ENCODE data around the gene CXCL11. TPM values are rescaled to one million over a fixed set of nuclear protein-coding genes. Genes with fewer than 3 reads are reported as not detected.

CXCL11 gene
- total and polyA plus RNA-seq, 10 of the 15 experiments (the other 5 are each of a cell fraction or from before 2014, with no cell fraction given): 0.04 TPM; not detected in 9

- TF ChIP-seq, protein P1, sequence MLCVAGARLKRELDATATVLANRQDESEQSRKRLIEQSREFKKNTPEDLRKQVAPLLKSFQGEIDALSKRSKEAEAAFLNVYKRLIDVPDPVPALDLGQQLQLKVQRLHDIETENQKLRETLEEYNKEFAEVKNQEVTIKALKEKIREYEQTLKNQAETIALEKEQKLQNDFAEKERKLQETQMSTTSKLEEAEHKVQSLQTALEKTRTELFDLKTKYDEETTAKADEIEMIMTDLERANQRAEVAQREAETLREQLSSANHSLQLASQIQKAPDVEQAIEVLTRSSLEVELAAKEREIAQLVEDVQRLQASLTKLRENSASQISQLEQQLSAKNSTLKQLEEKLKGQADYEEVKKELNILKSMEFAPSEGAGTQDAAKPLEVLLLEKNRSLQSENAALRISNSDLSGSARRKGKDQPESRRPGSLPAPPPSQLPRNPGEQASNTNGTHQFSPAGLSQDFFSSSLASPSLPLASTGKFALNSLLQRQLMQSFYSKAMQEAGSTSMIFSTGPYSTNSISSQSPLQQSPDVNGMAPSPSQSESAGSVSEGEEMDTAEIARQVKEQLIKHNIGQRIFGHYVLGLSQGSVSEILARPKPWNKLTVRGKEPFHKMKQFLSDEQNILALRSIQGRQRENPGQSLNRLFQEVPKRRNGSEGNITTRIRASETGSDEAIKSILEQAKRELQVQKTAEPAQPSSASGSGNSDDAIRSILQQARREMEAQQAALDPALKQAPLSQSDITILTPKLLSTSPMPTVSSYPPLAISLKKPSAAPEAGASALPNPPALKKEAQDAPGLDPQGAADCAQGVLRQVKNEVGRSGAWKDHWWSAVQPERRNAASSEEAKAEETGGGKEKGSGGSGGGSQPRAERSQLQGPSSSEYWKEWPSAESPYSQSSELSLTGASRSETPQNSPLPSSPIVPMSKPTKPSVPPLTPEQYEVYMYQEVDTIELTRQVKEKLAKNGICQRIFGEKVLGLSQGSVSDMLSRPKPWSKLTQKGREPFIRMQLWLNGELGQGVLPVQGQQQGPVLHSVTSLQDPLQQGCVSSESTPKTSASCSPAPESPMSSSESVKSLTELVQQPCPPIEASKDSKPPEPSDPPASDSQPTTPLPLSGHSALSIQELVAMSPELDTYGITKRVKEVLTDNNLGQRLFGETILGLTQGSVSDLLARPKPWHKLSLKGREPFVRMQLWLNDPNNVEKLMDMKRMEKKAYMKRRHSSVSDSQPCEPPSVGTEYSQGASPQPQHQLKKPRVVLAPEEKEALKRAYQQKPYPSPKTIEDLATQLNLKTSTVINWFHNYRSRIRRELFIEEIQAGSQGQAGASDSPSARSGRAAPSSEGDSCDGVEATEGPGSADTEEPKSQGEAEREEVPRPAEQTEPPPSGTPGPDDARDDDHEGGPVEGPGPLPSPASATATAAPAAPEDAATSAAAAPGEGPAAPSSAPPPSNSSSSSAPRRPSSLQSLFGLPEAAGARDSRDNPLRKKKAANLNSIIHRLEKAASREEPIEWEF (IDR thresholded peaks at IDR 0.05; ENCODE audit: insufficient replicate concordance, low read depth, low read length): no peak
- TF ChIP-seq ZZZ3 (IDR thresholded peaks at IDR 0.05; ENCODE audit: control insufficient read depth, insufficient read length, low read depth) (no peak), MLLT1 (IDR thresholded peaks at IDR 0.05) (no peak), TCF3 (IDR thresholded peaks at IDR 0.05; ENCODE audit: borderline replicate concordance, insufficient read depth, low read depth, low read length) (0 out of 2 replicates have a peak, but pooled peaks have one; percentile 5), ATF3 (IDR thresholded peaks at IDR 0.05; ENCODE audit: borderline replicate concordance, extremely low read depth, low read depth, low read length) (no peak), HDAC6 (IDR thresholded peaks at IDR 0.05; ENCODE audit: unreplicated experiment) (no peak), SMARCA5 (IDR thresholded peaks at IDR 0.05) (no peak), MTA2 (IDR thresholded peaks at IDR 0.05; ENCODE audit: low read depth) (peak; percentile 89), RBBP5 (conservative IDR thresholded peaks at IDR 0.05) (no peak), POU2F2 (IDR thresholded peaks at IDR 0.05; ENCODE audit: borderline replicate concordance, low read depth, low read length) (no peak), ASH2L (IDR thresholded peaks at IDR 0.05; ENCODE audit: borderline replicate concordance, low read depth) (no peak), KAT2A (conservative IDR thresholded peaks at IDR 0.05; ENCODE audit: control insufficient read depth, low read depth, low read length) (no peak), HCFC1 (IDR thresholded peaks at IDR 0.05; ENCODE audit: low read length) (no peak), ZNF207 (IDR thresholded peaks at IDR 0.05; ENCODE audit: borderline replicate concordance) (no peak), SPI1 (IDR thresholded peaks at IDR 0.05; ENCODE audit: borderline replicate concordance, insufficient read depth, low read depth, low read length) (0 out of 2 replicates have a peak, but pooled peaks have one; percentile 34), KDM1A (IDR thresholded peaks at IDR 0.05; ENCODE audit: borderline replicate concordance) (no peak), FOXM1 (IDR thresholded peaks at IDR 0.05; ENCODE audit: low read depth, low read length) (no peak), CEBPB (IDR thresholded peaks at IDR 0.05; ENCODE audit: borderline replicate concordance in 1 of 2, low read depth in 2 of 2, low read length in 2 of 2) (no peak)
- TF ChIP-seq, protein P2, sequence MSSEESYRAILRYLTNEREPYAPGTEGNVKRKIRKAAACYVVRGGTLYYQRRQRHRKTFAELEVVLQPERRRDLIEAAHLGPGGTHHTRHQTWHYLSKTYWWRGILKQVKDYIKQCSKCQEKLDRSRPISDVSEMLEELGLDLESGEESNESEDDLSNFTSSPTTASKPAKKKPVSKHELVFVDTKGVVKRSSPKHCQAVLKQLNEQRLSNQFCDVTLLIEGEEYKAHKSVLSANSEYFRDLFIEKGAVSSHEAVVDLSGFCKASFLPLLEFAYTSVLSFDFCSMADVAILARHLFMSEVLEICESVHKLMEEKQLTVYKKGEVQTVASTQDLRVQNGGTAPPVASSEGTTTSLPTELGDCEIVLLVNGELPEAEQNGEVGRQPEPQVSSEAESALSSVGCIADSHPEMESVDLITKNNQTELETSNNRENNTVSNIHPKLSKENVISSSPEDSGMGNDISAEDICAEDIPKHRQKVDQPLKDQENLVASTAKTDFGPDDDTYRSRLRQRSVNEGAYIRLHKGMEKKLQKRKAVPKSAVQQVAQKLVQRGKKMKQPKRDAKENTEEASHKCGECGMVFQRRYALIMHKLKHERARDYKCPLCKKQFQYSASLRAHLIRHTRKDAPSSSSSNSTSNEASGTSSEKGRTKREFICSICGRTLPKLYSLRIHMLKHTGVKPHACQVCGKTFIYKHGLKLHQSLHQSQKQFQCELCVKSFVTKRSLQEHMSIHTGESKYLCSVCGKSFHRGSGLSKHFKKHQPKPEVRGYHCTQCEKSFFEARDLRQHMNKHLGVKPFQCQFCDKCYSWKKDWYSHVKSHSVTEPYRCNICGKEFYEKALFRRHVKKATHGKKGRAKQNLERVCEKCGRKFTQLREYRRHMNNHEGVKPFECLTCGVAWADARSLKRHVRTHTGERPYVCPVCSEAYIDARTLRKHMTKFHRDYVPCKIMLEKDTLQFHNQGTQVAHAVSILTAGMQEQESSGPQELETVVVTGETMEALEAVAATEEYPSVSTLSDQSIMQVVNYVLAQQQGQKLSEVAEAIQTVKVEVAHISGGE (CRISPR knock-in tag; IDR thresholded peaks at IDR 0.05): no peak
Measured at GRCh38 chr4:76055016-76055415, 19.1 kb upstream of the CXCL11 start (continued).
